Activated B cell treated with CpG ODN at 0.5 μM for 24 hours (primary cell): ENCODE results near the gene DIP2A. TPM values are rescaled to one million over a fixed set of nuclear protein-coding genes. Genes with fewer than 3 reads are reported as not detected.

Experiments
- ATAC-seq: fragments of 200-7000 bp; cut with Tn5 transposase; one replicate; pipeline ENCODE4 v1.10.0; 2021; ENCODE audit warnings: low read depth, mild to moderate bottlenecking, moderate library complexity
- CTCF ChIA-PET: fragments of 350-600 bp; sonication (Branson Sonifier 250); formaldehyde crosslinking; loops from one replicate; lab custom pipeline; 2021; ENCODE audit warnings: antibody characterized with exemption; lab: Charles Lee
- POLR2A ChIA-PET: fragments of 350-600 bp; sonication (Branson Sonifier 250); formaldehyde crosslinking; loops from one replicate; lab custom pipeline; 2021; ENCODE audit warnings: antibody characterized with exemption; lab: Charles Lee
- DNase-seq: peaks from one replicate; pipeline ENCODE4 v3.0.0; 2022
- H3K27ac Mint-ChIP-seq: one replicate; pipeline ENCODE4 v1.8.0; 2020; ENCODE audit warnings: mixed read lengths
- H3K27me3 Mint-ChIP-seq: one replicate; pipeline ENCODE4 v1.8.0; 2021; ENCODE audit warnings: mixed read lengths
- H3K36me3 Mint-ChIP-seq: one replicate; pipeline ENCODE4 v1.8.0; 2021; ENCODE audit warnings: low read depth, mixed read lengths
- H3K4me1 Mint-ChIP-seq: one replicate; pipeline ENCODE4 v1.8.0; 2021; ENCODE audit warnings: mixed read lengths
- H3K4me3 Mint-ChIP-seq: one replicate; pipeline ENCODE4 v1.8.0; 2020; ENCODE audit warnings: mild to moderate bottlenecking, mixed read lengths
- H3K9me3 Mint-ChIP-seq: one replicate; pipeline ENCODE4 v1.8.0; 2020; ENCODE audit warnings: mixed read lengths
- CTCF ChIP-seq: fragments of 200-600 bp; IDR thresholded peaks from one replicate; pipeline ENCODE4 v1.8.0; 2022; ENCODE audit warnings: antibody characterized with exemption, mild to moderate bottlenecking
- intact Hi-C: fragments of 100-400 bp; cut with micrococcal nuclease; formaldehyde crosslinking; loops from one replicate; pipeline ENCODE4 v1.15.1; 2024
- total RNA-seq: library from RNA; stranded (reverse); gene quantifications from 2 replicates; pipeline ENCODE4 v1.2.3, GENCODE V29; 2022

The DIP2A gene
- total RNA-seq, 1 donor from 2014 or later, result 32.1 TPM

- Mint-ChIP-seq H3K27me3 (no peaks in the 10 kb centered on the region), H3K9me3 (no peaks in the 10 kb centered on the region), H3K36me3 (peaks cover 47% of the 10 kb centered on the region), H3K27ac (no peak overlapping the region), H3K4me3 (no peak overlapping the region), H3K4me1 (no peaks in the 10 kb centered on the region)
- ChIA-PET CTCF (no interaction called here), POLR2A (no interaction called here)
- TF ChIP-seq CTCF, result no peak
- ATAC-seq, result no peak
- intact Hi-C loops, result no loop called here
- no peak for DNase-seq
These were observed 47.0 kb upstream of the DIP2A start for GRCh38 chr21:46411691-46412090.

GRCh38 chr21:46412521-46413364 is 45.9 kb upstream of the DIP2A start:
- DNase-seq, result no peak
- ChIA-PET CTCF (no interaction called here), POLR2A (no interaction called here)
- H3K4me3 Mint-ChIP-seq, result no peak overlapping the region
- H3K9me3 Mint-ChIP-seq, result no peaks in the 10 kb centered on the region
- intact Hi-C loops, result no loop called here
- no peaks in the 10 kb centered on the region for H3K4me1 Mint-ChIP-seq
- no peak overlapping the region for H3K27ac Mint-ChIP-seq
- peaks cover 43% of the 10 kb centered on the region for H3K36me3 Mint-ChIP-seq
- ATAC-seq, result no peak
- TF ChIP-seq CTCF, result no peak
- H3K27me3 Mint-ChIP-seq, result no peaks in the 10 kb centered on the region

GRCh38 chr21:46413365-46413696 is 45.4 kb upstream of the DIP2A start:
- intact Hi-C loops, result no loop called here
- Mint-ChIP-seq H3K36me3 (peaks cover 48% of the 10 kb centered on the region), H3K9me3 (no peaks in the 10 kb centered on the region), H3K27ac (no peak overlapping the region), H3K27me3 (no peaks in the 10 kb centered on the region), H3K4me3 (no peak overlapping the region), H3K4me1 (no peaks in the 10 kb centered on the region)
- ChIA-PET CTCF (no interaction called here), POLR2A (no interaction called here)
- no peak for DNase-seq
- TF ChIP-seq CTCF, result no peak
- ATAC-seq, result no peak

GRCh38 chr21:46414965-46415275 is 43.8 kb upstream of the DIP2A start:
- intact Hi-C loops, result no loop called here
- CTCF ChIA-PET, result no interaction called here
- no peak for TF ChIP-seq CTCF

GRCh38 chr21:46416551-46416950 is 42.1 kb upstream of the DIP2A start:
- no peak for DNase-seq
- no peak for TF ChIP-seq CTCF
- POLR2A ChIA-PET, result no interaction called here
- Mint-ChIP-seq H3K36me3 (peaks cover 60% of the 10 kb centered on the region), H3K9me3 (no peaks in the 10 kb centered on the region), H3K4me3 (no peak overlapping the region), H3K27ac (no peak overlapping the region), H3K27me3 (no peaks in the 10 kb centered on the region), H3K4me1 (no peaks in the 10 kb centered on the region)
- intact Hi-C loops, result no loop called here
- CTCF ChIA-PET, result no interaction called here
- no peak for ATAC-seq

More at GRCh38 chr21:46414965-46415275, 43.8 kb upstream of the DIP2A start:
- ATAC-seq (no peak), DNase-seq (no peak)
- Mint-ChIP-seq H3K36me3 (peaks cover 57% of the 10 kb centered on the region), H3K4me3 (no peak overlapping the region), H3K27me3 (no peaks in the 10 kb centered on the region), H3K4me1 (no peaks in the 10 kb centered on the region), H3K27ac (no peak overlapping the region), H3K9me3 (no peaks in the 10 kb centered on the region)
- POLR2A ChIA-PET, result no interaction called here
